Measurements from ENCODE around the gene PPIL1.

GRCh38 chr6:36924131-36924530 lies 49.5 kb upstream of the PPIL1 start:
- TF ChIP-seq CTCF (conservative IDR thresholded peaks at IDR 0.05; ENCODE audit: low read depth, low read length) (no peak), POLR2A (IDR thresholded peaks at IDR 0.05; ENCODE audit: low read depth, low read length) (no peak), RAD21 (IDR thresholded peaks at IDR 0.05; ENCODE audit: low read length) (no peak), MAFK (IDR thresholded peaks at IDR 0.05; ENCODE audit: low read depth, low read length) (no peak), USF2 (IDR thresholded peaks at IDR 0.05; ENCODE audit: low read depth, low read length) (no peak), MAZ (IDR thresholded peaks at IDR 0.05; ENCODE audit: borderline replicate concordance, low read depth, low read length) (no peak), SMC3 (IDR thresholded peaks at IDR 0.05; ENCODE audit: low read depth, low read length) (no peak)

All from IMR-90 (cell line).